Gastroesophageal sphincter (tissue), 3 donors: ENCODE measurements around the gene SLC25A3.

Experiments
- CTCF ChIP-seq, 4 experiments: fragments of 200-600 bp in 2 of 4; fragments of 450-650 bp in 2 of 4; sonication (generic) in 1 of 4; IDR thresholded peaks; one replicate each; pipeline ENCODE4 v1.5.1; 2017 to 2019; ENCODE audit warnings: antibody characterized with exemption in 4 of 4, mild to moderate bottlenecking in 2 of 4, moderate library complexity in 2 of 4
- EP300 ChIP-seq: sonication (generic); formaldehyde crosslinking; IDR thresholded peaks from one replicate; pipeline ENCODE4 v1.6.1; 2017; ENCODE audit warnings: antibody characterized with exemption, mild to moderate bottlenecking

GRCh38 chr12:98544751-98545150 lies 48.7 kb upstream of the SLC25A3 start:
- TF ChIP-seq CTCF (IDR thresholded peaks at IDR 0.05) (no peak), EP300 (no peak)
